Spleen (tissue), 11 donors: ENCODE measurements around the gene SLC46A3. TPM values are rescaled to one million over a fixed set of nuclear protein-coding genes. Genes with fewer than 3 reads are reported as not detected.
"Not testable (repeated sequence)": the region's sequence is repeated elsewhere in the genome, so short reads cannot be mapped to it uniquely, and the experiment has no call there.

Experiments used
- DNase-seq: peaks from one replicate; pipeline ENCODE4 v3.0.0-alpha.2; 2020
- H3K27ac ChIP-seq, 8 donors: fragments of 200-600 bp; sonication (generic) in 7 of 8; 1 replicate in 4 of 8; 2 replicates in 4 of 8; pipeline versions ENCODE4 v1.5.0 to v1.8.0; 2016 to 2021; ENCODE audit warnings: inconsistent platforms in 4 of 8, mild to moderate bottlenecking in 4 of 8, moderate library complexity in 1 of 8
- H3K27me3 ChIP-seq, 7 donors: fragments of 200-600 bp; sonication (generic) in 6 of 7; replicated peaks in 1 of 7; 1 replicate in 4 of 7; 2 replicates in 3 of 7; pipeline versions ENCODE4 v1.5.0 to v1.8.0; 2016 to 2021; ENCODE audit warnings: inconsistent platforms in 3 of 7, mild to moderate bottlenecking in 1 of 7
- H3K36me3 ChIP-seq, 6 donors: fragments of 200-600 bp; sonication (generic) in 5 of 6; 1 replicate in 4 of 6; 2 replicates in 2 of 6; pipeline versions ENCODE4 v1.5.0 to v1.8.0; 2016 to 2021; ENCODE audit warnings: inconsistent platforms in 2 of 6
- H3K4me1 ChIP-seq, 6 donors: fragments of 200-600 bp; sonication (generic) in 5 of 6; 1 replicate in 3 of 6; 2 replicates in 3 of 6; pipeline versions ENCODE4 v1.5.0 to v1.8.0; 2016 to 2021; ENCODE audit warnings: inconsistent platforms in 3 of 6
- H3K4me3 ChIP-seq, 8 donors: fragments of 200-600 bp; sonication (generic) in 7 of 8; 1 replicate in 4 of 8; 2 replicates in 4 of 8; pipeline versions ENCODE4 v1.5.0 to v1.8.0; 2016 to 2021; ENCODE audit warnings: inconsistent platforms in 4 of 8, mild to moderate bottlenecking in 4 of 8, moderate library complexity in 2 of 8
- H3K9me3 ChIP-seq, 8 donors: fragments of 200-600 bp; sonication (generic) in 7 of 8; 1 replicate in 4 of 8; 2 replicates in 4 of 8; pipeline versions ENCODE4 v1.5.0 to v1.8.0; 2016 to 2021; ENCODE audit warnings: inconsistent platforms in 4 of 8
- CTCF ChIP-seq, 11 experiments: fragments of 200-600 bp in 7 of 11; fragments of 450-650 bp in 4 of 11; sonication (generic) in 4 of 11; IDR thresholded peaks in 8 of 11; conservative IDR thresholded peaks in 3 of 11; 1 replicate in 7 of 11; 2 replicates in 4 of 11; pipeline versions ENCODE4 v1.4.0 to v1.8.0; 2016 to 2021; ENCODE audit warnings: antibody characterized with exemption in 11 of 11, inconsistent platforms in 4 of 11, mild to moderate bottlenecking in 1 of 11
- POLR2A ChIP-seq, 3 donors: fragments of 450-650 bp; IDR thresholded peaks; one replicate each; pipeline ENCODE4 v1.5.1; 2017; ENCODE audit warnings: antibody characterized with exemption in 3 of 3, mild to moderate bottlenecking in 1 of 3
- POLR2AphosphoS5 ChIP-seq, 3 donors: sonication (generic); formaldehyde crosslinking; IDR thresholded peaks; one replicate each; pipeline ENCODE4 v1.5.1; 2017; ENCODE audit warnings: antibody characterized with exemption in 3 of 3
- WGBS, 5 donors: extraction: QIAGEN DNeasy Blood & Tissue Kit in 3 of 5; methylation state at CpG; one replicate each; pipeline versions ENCODE4 v1.1.5 to v1.1.7; 2013 to 2018; 5-methylcytosine and 5-hydroxymethylcytosine counted together
- intact Hi-C: fragments of 100-400 bp; cut with DNase I; formaldehyde crosslinking; loops from one replicate; pipeline ENCODE4 v1.15.0; 2023; ENCODE audit warnings: low total_unique reads
- polyA plus RNA-seq, 3 donors: library from polyadenylated mRNA; stranded (reverse); fragments of 200-250 nt; gene quantifications; one replicate each; pipeline ENCODE4 v1.2.1, GENCODE V29; 2013
- total RNA-seq, 7 donors: library from RNA; depleted of rRNA in 3 of 7; stranded (reverse); fragments of >200 nt in 3 of 7; fragmentation: NEBNext Ultra II Directional in 4 of 7; extraction: Animal tissue kit (Norgen Biotek cat#: 25700) in 4 of 7; gene quantifications; one replicate each; pipeline versions ENCODE4 v1.1.0 to v1.2.1, GENCODE V29; 2016 to 2021
- donor health status: healthy with polysubstance abuse.
- donor health status: DM: no; HTN: no; CAD: no; lungs with moderate emphysema.
- donor health status: DM: no; HTN: no; CAD: no.
- donor health status: Bipolar disorder and iron deficiency.
- donor health status: healthy.
- donor health status: DM: no; HTN: no; CAD: no.
- donor health status: DM: yes; HTN: yes; CAD: no.

SLC46A3 gene
- total and polyA plus RNA-seq, 10 donors: 10.0 to 41.0 (median 22.7) TPM

DNA sequence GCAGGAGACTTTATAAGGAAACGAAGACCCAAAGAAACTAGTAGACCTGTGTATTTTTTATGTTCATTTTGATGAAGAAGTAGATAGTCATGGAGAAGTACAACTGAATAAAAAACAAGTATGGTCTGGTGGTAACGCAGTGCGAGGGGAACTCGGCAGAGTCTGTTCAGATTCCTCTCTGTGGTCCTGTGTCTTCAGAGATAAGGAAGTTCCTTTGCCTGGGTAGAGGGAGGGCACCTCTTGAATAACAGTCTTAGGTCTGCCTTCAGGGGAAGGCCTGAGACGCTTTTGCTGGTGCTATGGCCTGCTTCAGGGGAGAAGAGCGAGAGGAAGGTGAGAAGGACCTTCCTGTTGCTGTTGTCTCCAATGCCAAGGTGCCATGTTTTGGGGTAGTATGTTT, 25.9 kb upstream of the SLC46A3 start:
- no peak overlapping the region for H3K4me3 ChIP-seq
- no peaks in the 10 kb centered on the region for H3K9me3 ChIP-seq
- intact Hi-C loops: no loop called here
- peak overlapping the region in 4 of 8 donors; percentile 13 to 55 (median 34) for H3K27ac ChIP-seq
- no peak for TF ChIP-seq POLR2AphosphoS5 (IDR thresholded peaks at IDR 0.05)
- TF ChIP-seq POLR2A (IDR thresholded peaks at IDR 0.05): no peak
- no peak for TF ChIP-seq CTCF (IDR thresholded peaks at IDR 0.05 in 8 of 11, conservative IDR thresholded peaks at IDR 0.05 in 3 of 11)
- DNase-seq: no peak
- no peaks in the 10 kb centered on the region for H3K27me3 ChIP-seq
- H3K4me1 ChIP-seq: no peaks in the 10 kb centered on the region
- H3K36me3 ChIP-seq: no peaks in the 10 kb centered on the region
- WGBS, 5 donors: 22 to 50% (median 42%) methylated on average over 6 of the region's 6 CpGs

- H3K27ac ChIP-seq: peak overlapping the region in 4 of 8 donors; percentile 13 to 55 (median 34)
- intact Hi-C loops: no loop called here
- no peak for TF ChIP-seq POLR2A (IDR thresholded peaks at IDR 0.05)
- TF ChIP-seq POLR2AphosphoS5 (IDR thresholded peaks at IDR 0.05): peak in 1 of 3 donors; percentile 23
- WGBS, 5 donors: 45 to 72% (median 52%) methylated on average over 6 of the region's 6 CpGs
- no peak overlapping the region for H3K4me3 ChIP-seq
- no peaks in the 10 kb centered on the region for H3K27me3 ChIP-seq
- H3K4me1 ChIP-seq: no peaks in the 10 kb centered on the region
- no peaks in the 10 kb centered on the region for H3K9me3 ChIP-seq
- no peaks in the 10 kb centered on the region for H3K36me3 ChIP-seq
- no peak for DNase-seq
These were observed 25.3 kb upstream of the SLC46A3 start for GRCh38 chr13:28744091-28744536.

GRCh38 chr13:28743499-28744083, 24.8 kb upstream of the SLC46A3 start:
- TF ChIP-seq POLR2AphosphoS5 (IDR thresholded peaks at IDR 0.05): no peak
- no peak for TF ChIP-seq CTCF (IDR thresholded peaks at IDR 0.05 in 8 of 11, conservative IDR thresholded peaks at IDR 0.05 in 3 of 11)
- TF ChIP-seq POLR2A (IDR thresholded peaks at IDR 0.05): no peak
- H3K27ac ChIP-seq: peak overlapping the region in 3 of 8 donors; percentile 27 to 55 (median 40)
- H3K36me3 ChIP-seq: no peaks in the 10 kb centered on the region
- no peak overlapping the region for H3K4me3 ChIP-seq
- no peaks in the 10 kb centered on the region for H3K27me3 ChIP-seq
- no peaks in the 10 kb centered on the region for H3K9me3 ChIP-seq
- WGBS, 5 donors: 60 to 72% (median 66%) methylated on average over 4 of the region's 4 CpGs
- intact Hi-C loops: no loop called here
- H3K4me1 ChIP-seq: no peaks in the 10 kb centered on the region
- DNase-seq: no peak

DNA sequence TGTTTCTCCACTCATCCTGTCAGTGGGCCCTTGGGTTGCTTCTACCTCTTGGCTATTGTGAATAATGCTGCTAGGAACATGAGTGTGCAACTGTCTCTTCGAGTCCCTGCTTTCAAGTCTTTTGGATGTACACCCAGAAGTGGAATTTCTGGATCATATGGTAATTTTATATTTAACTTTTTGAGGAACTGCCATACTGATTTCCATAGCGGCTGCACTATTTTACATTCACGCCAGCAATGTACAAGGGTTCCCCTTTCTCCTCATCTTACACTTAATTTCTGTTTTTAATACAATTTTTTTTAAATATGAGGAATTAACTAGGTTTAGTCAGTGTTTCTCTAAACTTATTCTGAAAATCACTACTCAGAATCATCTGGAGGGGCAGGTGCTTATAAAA, 24.2 kb upstream of the SLC46A3 start:
- Histone ChIP-seq H3K27me3 (no peaks in the 10 kb centered on the region), H3K4me3 (no peak overlapping the region), H3K36me3 (no peaks in the 10 kb centered on the region), H3K9me3 (no peaks in the 10 kb centered on the region), H3K27ac (peak overlapping the region in 4 of 8 donors; percentile 5 to 63 (median 38)), H3K4me1 (no peaks in the 10 kb centered on the region)
- WGBS, 5 donors: 75 to 90% (median 88%) methylated on average over 3 of the region's 3 CpGs
- intact Hi-C loops: no loop called here
- no peak for DNase-seq
- TF ChIP-seq POLR2A (IDR thresholded peaks at IDR 0.05): no peak
- TF ChIP-seq POLR2AphosphoS5 (IDR thresholded peaks at IDR 0.05): no peak
- TF ChIP-seq CTCF (IDR thresholded peaks at IDR 0.05 in 8 of 11, conservative IDR thresholded peaks at IDR 0.05 in 3 of 11): no peak

GRCh38 chr13:28742445-28742844, 23.7 kb upstream of the SLC46A3 start:
- peak overlapping the region in 3 of 8 donors; percentile 5 to 63 (median 37) for H3K27ac ChIP-seq

More at GRCh38 chr13:28742445-28742844, 23.7 kb upstream of the SLC46A3 start:
- H3K27me3 ChIP-seq, intact Hi-C loops, H3K9me3 ChIP-seq, DNase-seq, H3K4me3 ChIP-seq, H3K4me1 ChIP-seq, H3K36me3 ChIP-seq: not testable (repeated sequence)
- 77 to 92% (median 84%) methylated on average over 11 of the region's 11 CpGs for WGBS, 5 donors
